Measurements from ENCODE around the gene CCDC88B.

GRCh38 chr11:64366751-64367150 lies 26.7 kb downstream of the CCDC88B start:
- no peak for TF ChIP-seq CTCF (conservative IDR thresholded peaks at IDR 0.05; ENCODE audit: low read length)
- no peak for TF ChIP-seq EZH2phosphoT487 (IDR thresholded peaks at IDR 0.05; ENCODE audit: borderline replicate concordance)
